COLO668 (cell line): ENCODE results near the gene DLG5.
A peak's percentile ranks its signal among the peaks of the same experiment; 100 is the strongest.

Experiments
- DNase-seq: peaks from one replicate; lab custom pipeline; 2025; ENCODE audit not compliant: unreplicated experiment; lab: John Stamatoyannopoulos, UW

The DLG5 gene

DNA sequence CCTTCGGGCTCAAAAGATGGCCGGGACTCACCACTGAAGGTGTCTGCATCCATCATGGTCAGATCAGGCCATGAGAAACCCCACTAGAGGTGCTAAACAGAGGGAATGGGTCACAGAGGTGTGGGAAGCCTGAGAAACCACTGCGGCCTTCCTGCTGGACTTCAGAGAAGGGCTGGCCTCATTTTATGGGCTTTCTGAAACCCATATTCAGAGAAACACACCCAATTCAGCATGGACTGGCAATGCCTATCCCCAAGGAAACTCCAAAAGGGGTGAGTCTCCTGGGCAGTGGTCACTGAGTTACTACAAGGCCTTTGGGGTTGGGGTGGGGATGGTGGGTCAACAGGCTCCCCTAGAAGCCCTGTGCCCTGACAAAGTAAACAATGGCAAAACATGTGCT, 58.0 kb downstream of the DLG5 start:
- no peak for DNase-seq

DNA sequence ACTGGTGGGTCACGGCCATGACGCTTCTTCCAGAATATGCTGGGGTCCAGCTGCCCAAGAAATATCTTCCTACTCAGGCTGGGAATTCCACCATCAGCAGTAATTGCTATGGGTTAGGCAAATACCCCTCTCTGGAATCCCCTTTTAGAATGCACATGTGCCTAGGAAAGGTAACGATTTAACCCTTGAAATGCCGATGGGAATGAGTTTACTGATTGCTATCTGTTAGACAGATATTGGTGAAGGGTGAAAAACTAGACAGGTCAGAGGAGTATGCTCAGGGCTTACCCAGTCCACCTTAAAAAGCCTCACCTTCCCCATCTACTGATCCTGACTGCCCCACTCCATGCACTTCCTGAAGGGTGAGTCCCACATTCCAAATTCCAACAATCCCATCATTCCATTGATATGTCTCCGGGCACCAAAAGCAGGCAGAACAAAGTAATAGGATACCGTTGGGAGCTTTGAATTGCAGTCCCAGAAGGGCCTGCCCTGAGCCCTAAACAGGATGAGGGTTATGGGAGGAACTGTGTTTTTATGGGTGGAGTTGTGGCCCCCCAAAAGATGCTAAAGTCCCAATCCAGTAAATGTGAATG, 59.3 kb downstream of the DLG5 start:
- no peak for DNase-seq

DNA sequence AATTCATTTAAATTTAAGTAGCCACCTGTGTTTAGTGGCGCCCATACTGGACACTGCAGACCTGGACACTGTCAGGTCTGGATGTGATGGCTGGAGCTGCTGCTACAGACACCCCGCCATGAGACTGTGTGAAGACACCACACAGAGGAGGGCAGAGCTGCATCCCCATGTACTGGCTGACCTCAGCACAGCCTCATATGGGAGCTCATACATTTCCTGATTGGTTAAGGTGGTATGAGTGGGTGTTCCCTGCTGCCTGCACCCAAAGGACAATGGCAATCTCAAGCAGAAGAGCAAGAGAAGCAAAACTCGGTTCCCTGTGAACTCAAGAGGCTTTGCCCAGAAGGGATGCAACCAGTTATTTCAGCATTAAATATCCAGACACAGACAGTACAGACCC, 60.0 kb downstream of the DLG5 start:
- DNase-seq: no peak

DNA sequence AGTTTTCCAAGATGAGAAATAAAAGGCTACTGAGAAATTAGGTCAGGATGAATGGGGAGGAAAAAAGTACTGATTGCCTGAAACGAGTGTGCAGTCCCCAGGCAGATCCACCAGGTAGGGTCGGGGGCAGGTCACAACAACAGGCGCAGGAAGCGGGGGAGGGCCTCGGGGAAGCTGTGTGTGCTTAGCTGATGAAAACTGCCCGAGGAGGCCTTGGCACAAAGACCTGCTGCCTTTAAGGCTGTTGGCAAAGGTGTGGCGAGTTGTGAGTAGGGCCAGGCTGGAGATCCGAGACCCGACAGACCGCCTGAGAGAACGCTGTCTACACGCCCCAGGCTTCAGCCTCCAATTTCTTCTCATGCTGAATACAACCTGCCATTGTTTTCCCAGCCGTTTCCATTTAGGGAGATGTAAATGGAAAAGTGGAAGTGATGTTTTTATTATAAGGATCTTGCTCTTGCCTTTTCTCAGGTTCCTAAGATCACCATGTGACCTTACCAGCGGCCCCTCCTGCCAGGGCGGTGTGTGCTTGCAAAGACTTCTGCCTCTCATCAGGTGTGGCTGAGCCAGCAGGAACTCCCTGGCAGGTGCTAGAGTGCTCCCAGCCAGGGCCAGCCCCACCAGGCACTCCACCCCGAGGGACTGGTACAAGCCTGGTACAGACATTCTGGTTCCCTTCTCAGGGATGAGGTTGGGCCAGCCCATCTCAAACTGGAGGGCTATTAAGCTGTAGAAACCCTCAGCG, 60.8 kb downstream of the DLG5 start:
- peak; percentile 79 for DNase-seq

DNA sequence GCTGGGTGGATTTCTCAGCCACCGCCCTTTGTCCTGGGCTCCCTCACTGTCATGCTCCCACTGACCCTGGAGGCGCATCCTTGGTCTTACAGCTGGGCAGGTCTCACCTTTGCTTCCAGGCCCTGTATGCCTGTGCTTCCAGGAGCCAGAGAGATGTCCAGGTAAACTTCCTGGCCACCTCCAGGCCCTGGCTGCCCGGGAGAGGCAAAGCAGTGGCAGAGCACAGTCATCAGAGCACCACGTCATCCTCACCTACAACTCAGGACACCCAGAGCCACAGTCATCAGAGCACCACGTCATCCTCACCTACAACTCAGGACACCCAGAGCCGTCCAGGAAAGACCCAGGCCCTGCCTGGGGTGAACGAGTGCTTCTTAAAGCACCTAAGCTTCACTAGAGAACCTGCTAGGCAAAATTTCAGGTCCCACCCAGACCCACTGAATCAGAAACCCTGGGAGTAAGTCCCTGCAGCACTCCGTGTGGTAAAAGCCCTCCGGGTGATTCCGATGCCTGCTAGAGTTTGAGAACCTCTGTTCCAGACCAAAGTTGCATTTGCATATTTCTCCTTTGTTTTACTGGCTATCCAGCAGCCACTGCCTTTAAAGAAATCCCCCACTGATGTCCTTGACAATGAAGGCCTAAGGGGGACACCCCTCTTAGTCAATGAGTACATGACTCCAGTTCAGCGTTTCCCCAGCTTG, 62.3 kb downstream of the DLG5 start:
- DNase-seq: no peak

DNA sequence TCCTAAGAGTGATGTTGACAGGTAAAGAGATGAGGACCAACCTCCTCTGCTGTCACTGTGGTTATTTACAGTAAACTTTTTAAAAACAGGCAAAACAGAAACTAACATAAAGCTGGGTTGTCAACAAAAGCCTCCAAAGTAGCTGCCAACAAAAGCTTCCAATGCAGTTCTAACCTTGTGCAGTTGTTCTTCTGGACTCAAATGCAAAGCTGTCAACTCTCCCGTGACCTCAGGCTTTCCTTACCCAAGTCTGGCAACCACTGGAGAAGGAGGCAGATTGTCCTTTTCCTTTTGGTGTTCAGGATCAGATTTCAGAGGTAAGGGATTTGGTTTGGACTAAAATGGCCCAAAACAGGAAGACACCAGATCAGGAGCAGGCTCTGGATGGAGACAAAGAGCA, 63.1 kb downstream of the DLG5 start:
- DNase-seq: no peak

DNA sequence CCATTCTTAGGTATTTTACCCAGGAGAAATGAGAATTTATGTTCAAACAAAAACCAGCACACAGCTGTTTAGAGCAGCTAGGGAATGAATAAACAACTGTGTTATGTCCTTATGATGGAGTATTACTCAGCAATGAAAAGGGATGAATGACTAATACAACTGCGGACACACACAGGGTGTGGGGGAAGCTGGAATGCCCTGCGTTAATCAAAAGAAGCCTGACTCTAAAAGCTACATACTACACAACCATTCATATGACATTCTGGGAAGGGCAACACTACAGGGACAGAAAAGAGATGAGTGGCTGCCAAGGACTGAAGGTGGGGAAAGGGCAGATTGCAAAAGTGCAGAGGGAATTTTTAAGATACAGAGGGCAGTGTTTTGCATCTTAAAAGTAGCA, 64.0 kb downstream of the DLG5 start:
- no peak for DNase-seq

DNA sequence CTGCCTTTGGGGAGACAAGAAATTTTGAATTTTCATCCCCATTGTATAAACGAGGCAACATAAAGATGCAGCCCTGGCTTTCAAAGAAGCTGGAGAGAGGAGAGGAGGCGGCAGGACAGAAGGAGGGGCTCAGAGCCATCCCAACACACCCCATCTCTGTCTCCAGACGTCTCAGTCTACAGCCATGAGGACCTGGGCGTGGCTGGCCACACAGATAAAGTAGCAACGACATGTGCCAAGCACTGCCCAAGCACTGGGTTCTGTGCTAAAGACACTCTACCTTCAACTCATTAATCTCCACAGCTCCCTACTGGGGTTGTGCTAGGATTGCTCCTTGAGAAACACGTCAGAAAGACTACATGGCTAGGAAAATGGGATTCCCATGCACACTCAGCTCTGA, 65.2 kb downstream of the DLG5 start:
- DNase-seq: no peak

DNA sequence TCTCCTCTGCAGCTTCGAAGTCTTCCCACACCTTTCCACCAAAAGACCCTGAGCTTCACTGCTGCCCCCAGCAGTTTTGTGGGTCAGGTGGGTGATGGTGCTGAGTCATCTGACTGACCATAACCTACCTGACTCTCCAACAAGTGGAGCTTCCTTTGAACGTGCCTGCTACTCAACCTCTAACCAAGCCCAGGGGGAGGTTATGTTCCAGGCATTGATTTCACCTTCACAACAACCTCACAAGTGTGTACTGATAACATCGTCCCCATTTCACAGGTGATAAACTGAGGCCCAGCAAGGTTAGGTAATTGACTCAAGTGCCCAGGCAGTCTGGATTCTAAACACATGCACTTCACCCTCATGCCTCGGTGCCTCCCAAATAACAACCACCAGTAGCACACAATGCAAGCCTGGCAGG, 66.7 kb downstream of the DLG5 start:
- DNase-seq: no peak

DNA sequence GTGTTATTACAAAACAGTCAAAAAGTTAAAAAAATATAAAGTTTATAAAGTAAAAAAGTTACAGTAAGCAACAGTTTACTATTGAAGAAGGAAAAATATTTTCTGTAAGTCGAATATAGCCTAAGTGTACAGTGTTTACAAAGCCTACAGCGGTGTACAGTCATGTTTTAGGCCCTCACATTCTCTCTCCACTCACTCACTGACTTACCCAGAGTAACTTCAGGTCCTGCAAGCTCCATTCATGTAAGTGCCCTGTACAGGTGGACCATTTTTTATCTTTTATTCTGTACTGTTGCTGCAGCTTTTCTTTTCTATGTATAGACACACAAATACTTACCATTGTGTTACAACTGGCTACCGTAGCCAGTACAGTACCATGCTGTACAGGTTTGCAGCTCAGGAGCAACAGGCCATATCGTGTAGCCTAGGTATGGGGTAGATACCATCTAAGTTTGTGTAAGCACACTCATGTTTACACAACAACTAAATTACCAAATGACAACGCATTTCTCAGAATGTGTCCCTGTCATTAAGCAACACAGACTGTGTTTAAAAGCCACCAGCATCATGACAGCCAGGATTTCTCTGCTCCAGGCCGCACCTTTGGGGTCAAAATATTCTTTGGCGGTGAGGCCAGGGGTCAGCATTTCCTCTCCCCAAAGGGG, 67.2 kb downstream of the DLG5 start:
- DNase-seq: no peak

DNA sequence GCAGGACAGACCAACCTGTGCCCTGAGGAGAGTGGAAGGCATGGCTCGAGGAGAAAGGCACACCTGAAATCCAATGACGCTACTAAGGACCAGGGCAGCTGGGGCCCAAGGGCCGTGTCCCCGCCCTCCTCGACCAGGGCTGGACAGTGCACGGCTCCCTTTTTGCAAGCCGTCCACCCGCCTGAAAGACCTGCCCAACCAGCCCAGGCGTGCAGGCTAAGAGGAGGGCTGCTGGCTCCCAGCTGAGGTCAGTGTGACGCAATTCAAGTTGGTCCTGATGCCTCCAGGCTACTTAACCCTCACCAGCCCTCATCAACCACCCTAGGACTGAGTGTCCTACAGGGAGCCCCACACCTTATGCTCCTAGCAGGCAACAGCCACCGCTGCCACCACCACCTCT, 69.3 kb downstream of the DLG5 start:
- DNase-seq: no peak

DNA sequence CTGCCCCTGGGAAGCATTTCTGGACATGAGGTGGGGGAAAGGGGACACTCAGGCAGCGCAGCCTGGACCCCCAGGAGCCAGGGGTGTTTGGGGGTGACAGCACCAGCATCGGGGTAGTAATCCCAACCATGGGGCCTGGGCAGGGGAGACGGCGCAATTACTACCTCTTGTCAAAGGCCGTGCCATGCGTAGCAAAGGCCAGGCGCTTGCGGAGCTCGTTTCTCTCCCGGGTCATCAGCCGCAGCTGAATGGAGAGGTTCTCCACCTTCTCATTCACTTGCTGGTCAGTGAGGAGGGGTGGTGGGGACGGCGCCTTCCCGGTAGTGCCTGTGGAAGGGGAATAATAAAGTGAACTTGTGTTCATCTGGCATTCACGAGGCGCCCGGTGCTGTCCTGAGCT, 70.0 kb downstream of the DLG5 start:
- no peak for DNase-seq

DNA sequence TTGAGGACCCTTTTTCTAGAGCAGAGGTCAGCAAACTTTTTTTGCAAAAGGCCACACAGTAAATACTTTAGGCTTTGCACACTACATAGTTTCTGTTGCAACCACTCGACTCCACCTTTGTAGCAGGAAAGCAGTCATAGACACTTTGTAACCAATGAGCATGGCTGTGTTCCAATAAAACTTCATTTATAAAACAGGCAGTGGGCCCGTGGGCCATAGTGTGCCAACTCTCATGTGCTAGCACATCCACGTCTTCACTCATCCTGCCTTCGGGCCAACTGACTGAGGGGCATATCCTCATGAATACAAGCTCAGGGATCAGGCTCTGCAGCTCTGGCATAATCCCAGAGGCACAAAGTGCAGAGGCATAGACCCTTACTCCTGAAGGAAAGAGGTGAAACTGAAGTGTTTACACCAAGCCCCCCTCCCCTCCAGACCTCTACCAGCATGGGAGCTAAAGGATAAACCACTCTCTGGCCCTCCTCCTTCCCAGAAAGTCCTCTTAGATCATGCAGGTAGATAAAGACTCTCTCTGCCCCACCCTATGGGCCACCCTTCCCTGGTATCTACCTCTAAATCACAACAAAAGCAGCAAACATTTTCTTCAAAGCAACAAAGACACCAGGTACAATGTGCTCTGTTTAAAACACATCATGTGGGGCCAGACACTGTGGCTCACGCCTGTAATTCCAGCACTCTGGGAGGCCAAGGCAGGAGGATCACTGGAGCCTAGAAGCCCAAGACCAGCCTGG, 71.0 kb downstream of the DLG5 start:
- no peak for DNase-seq

DNA sequence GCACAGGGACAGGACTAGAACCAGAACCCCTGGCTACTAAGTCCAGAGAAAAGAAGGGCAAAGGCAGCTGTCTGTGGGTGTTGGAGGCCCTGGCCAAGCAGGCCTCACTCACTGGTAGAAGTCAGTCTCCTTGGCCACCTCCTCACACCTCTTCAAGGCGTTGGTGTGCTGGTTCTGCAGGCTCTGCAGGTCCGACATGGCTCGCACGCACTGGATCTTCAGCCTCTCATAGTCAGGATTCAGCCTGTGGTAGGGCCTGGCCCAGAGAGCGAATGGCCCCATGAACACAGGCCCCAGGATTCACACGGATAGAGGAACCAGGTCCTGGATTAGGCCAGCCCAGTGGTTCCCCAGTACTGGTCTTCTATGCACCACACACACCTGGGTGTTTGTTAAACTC, 72.4 kb downstream of the DLG5 start:
- no peak for DNase-seq

DNA sequence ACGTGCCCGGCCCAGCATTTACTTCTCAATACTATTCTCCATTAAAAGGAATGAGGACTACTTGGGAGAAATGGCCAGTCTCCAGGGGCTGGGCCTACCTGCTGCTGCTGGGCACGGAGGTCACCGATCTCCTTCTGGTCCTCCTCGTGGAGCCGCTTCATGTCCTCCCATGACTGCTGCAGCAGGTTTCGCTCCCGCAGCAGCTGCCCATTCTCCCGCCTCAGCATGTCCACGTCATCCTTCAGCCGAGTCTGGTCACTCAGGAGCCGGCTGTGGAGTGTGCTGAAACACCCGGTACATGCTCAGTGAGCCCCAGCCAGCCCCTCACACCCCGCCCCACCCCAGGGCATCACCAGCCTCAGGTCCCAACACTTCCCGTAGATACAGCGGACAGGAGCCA, 73.3 kb downstream of the DLG5 start:
- DNase-seq: no peak

DNA sequence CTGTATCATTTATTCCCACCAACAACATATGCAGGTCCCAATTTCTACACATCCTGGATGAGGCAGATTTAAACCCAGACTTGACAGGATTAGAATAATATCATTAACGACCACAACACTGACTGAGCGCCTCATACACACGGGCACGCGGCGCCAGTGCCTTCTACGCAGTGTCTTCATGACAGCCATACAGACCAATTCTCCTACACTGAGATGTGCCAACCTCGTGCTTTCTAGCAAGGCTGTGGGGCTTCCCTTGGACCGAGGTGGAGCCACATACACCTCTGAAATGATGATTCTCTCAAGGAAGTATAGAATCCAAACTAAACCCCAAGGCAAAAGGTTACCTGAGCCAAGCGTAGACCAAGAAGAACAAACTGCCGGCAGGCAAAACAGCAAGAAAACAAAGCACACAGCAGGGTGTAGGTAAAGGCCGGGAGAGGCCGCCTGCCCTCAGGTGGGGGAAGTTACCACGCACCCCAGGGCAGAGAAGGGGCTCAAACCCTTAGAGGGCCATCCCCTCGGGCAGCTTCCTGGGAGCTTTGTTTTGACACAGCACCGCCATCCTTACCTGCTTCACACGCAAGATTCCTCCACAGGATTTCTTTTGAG, 75.8 kb downstream of the DLG5 start:
- no peak for DNase-seq

DNA sequence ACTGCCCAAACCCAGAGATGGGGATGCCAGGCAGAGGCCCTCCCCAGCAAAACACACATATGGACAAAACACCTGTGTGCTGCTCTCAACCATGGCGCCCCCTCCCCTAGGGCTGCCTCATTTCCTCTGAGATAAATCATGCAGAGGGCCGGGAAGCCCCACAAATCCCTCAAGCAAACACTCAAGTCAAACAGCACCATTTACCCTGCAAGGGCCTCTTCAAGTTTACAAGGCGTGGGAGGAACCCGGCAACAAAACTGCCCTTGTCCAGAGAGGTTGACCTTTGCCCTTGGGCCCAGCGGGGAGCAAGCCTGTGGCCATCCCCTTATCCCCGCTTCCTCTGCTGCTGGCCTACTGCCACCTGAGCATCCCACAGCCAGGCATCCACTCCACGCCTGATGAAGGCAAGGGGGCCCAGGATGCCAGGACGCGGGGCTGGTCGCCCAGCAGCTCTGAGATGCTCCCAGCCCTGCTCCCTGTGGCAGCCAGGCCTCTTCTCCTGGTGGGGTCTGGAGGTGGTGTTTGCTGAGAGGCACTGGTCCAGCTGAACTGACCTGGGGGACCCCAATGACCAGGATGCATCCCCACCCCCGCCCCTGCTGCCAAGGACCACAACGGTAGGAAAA, 77.4 kb downstream of the DLG5 start:
- peak; percentile 53 for DNase-seq

DNA sequence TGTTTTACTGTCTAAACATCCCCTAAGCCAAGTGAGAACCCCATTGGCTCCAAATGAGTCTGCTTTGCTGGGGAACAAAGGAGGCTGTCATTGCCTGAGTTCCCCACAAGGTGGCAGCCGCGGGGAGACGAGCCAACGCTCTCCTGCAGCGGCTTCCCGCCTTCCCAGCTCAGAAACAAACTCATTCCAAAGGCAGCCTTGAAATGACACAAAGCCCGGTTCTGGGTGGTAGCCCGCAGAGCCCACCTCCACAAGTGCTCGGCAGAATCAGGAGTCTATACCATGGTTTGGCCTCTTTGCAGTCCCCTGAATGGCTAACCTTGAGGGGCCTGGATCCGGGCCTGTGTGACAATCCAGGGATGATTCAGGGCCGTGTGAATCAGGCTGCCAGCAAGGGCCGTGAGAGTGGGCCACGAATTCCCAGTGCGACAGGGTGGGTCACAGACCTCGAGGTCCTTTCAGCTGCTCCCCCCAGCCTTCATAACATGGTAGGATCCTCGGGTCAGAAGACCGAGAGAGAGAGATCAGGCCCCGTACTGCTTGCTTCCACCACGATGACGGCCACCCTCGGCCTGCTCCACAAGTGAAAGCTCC, 79.7 kb downstream of the DLG5 start:
- peak; percentile 60 for DNase-seq

DNA sequence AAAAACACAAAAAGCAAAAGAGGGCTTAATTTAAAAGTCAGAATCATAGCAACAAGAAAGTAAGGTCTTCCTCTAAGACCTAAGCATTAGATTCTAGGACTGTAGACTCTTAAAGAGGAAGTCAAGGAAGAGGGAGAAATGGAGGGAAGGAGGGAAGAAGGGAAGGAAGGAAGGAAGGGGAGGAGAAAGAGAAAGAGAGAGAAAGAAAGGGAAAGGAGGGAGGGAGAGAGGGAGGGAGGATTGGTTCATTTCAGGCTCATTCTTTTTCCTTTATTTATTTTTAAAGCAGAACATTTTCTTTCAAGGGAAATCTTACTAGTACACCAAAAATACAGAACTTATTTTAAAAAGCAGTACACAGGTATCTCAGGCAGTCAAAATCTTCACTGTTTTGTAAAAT, 81.1 kb downstream of the DLG5 start:
- DNase-seq: no peak
